Stimulated activated memory B cell treated with anti-CD40 and anti-IgM and Interleukin-4, amounts not matched to agents 10 μg/mL and 1 μg/mL and 100 μg/mL, for 72 hours (primary cell): Measurements from ENCODE around the gene CSNK1G3.
A peak's percentile ranks its signal among the peaks of the same experiment; 100 is the strongest.

Experiments
- ATAC-seq: fragments of 150-1000 bp; cut with Tn5 transposase; 2 replicates; pipeline ENCODE4 v1.10.0; 2021
- H3K27ac Mint-ChIP-seq: one replicate; pipeline ENCODE4 v1.8.0; 2022; ENCODE audit warnings: mild to moderate bottlenecking, mixed read lengths
- H3K27me3 Mint-ChIP-seq: one replicate; pipeline ENCODE4 v1.8.0; 2022; ENCODE audit warnings: mixed read lengths
- H3K36me3 Mint-ChIP-seq: one replicate; pipeline ENCODE4 v1.8.0; 2022; ENCODE audit warnings: mixed read lengths
- H3K4me1 Mint-ChIP-seq: one replicate; pipeline ENCODE4 v1.8.0; 2022; ENCODE audit warnings: mixed read lengths
- H3K4me3 Mint-ChIP-seq: one replicate; pipeline ENCODE4 v1.8.0; 2022; ENCODE audit warnings: mild to moderate bottlenecking, moderate library complexity, mixed read lengths
- H3K9me3 Mint-ChIP-seq: one replicate; pipeline ENCODE4 v1.8.0; 2022; ENCODE audit warnings: mixed read lengths

The CSNK1G3 gene

GRCh38 chr5:123502120-123502519, 9.9 kb upstream of the CSNK1G3 start:
- Mint-ChIP-seq H3K9me3 (no peaks in the 10 kb centered on the region), H3K4me3 (no peak overlapping the region), H3K27me3 (no peaks in the 10 kb centered on the region), H3K27ac (no peak overlapping the region), H3K4me1 (no peaks in the 10 kb centered on the region), H3K36me3 (no peaks in the 10 kb centered on the region)
- no peak for ATAC-seq

DNA sequence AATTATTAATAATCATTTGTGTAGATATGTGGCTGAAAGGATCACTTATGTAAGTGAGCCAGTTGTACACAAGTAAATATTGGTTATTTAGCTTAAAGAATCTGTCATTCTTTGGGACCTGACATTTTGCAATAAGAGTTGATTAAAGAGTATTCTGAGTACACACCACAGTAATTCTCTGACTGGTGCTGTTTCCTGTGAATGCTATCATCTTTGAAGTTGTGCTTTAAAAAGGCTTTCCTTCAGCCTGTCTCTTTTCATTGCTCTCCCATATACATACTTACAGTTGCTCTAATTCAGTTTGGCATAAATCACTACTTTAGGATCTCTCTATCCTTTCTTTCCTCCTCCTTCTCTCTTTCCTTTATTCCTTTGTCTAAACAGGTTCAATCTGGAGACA, 8.7 kb upstream of the CSNK1G3 start:
- H3K27ac Mint-ChIP-seq: no peak overlapping the region
- H3K9me3 Mint-ChIP-seq: no peaks in the 10 kb centered on the region
- no peaks in the 10 kb centered on the region for H3K4me1 Mint-ChIP-seq
- ATAC-seq: no peak
- H3K27me3 Mint-ChIP-seq: no peaks in the 10 kb centered on the region
- H3K36me3 Mint-ChIP-seq: no peaks in the 10 kb centered on the region
- H3K4me3 Mint-ChIP-seq: no peak overlapping the region

- Mint-ChIP-seq H3K36me3 (no peaks in the 10 kb centered on the region), H3K27me3 (no peaks in the 10 kb centered on the region), H3K9me3 (no peaks in the 10 kb centered on the region), H3K27ac (no peak overlapping the region), H3K4me1 (no peaks in the 10 kb centered on the region), H3K4me3 (no peak overlapping the region)
- ATAC-seq: no peak
Measured at GRCh38 chr5:123505633-123506032, 6.3 kb upstream of the CSNK1G3 start.

DNA sequence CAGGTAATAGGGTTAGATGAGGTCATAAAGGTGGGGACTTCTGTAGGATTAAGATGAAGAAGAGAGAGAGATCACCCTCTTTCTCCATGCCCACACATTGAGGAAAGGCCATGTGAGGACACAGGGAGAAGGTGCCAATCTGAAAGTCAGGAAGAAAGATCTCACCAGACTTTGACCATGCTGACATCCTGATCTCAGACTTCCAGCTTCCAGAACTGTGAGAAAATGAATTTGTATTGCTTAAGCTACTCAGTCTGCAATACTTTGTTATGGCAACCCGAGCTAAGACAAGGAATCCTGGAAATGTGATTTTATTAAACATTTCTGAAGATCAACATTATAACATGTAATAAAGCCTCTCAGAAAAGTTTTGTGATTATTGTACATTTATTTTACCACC, 3.5 kb upstream of the CSNK1G3 start:
- H3K36me3 Mint-ChIP-seq: no peaks in the 10 kb centered on the region

GRCh38 chr5:123511290-123511647, 708 bp upstream of the CSNK1G3 start:
- H3K27me3 Mint-ChIP-seq: no peaks in the 10 kb centered on the region
- H3K36me3 Mint-ChIP-seq: no peaks in the 10 kb centered on the region
- H3K4me3 Mint-ChIP-seq: peak overlapping the region; percentile 90
- peak overlapping the region; percentile 98 for H3K27ac Mint-ChIP-seq
- H3K9me3 Mint-ChIP-seq: no peaks in the 10 kb centered on the region
- H3K4me1 Mint-ChIP-seq: peaks cover 43% of the 10 kb centered on the region
- ATAC-seq: no peak

More for the DNA sequence above, 3.5 kb upstream of the CSNK1G3 start:
- no peak for ATAC-seq
- Mint-ChIP-seq H3K9me3 (no peaks in the 10 kb centered on the region), H3K4me3 (no peak overlapping the region), H3K27ac (no peak overlapping the region), H3K4me1 (peaks cover 16% of the 10 kb centered on the region), H3K27me3 (no peaks in the 10 kb centered on the region)

- Mint-ChIP-seq H3K4me1 (peaks cover 54% of the 10 kb centered on the region), H3K9me3 (no peaks in the 10 kb centered on the region), H3K4me3 (peak overlapping the region; percentile 96), H3K27ac (peak overlapping the region; percentile 98), H3K27me3 (no peaks in the 10 kb centered on the region), H3K36me3 (no peaks in the 10 kb centered on the region)
- peak; percentile 59 for ATAC-seq
Measured at GRCh38 chr5:123512611-123513461, 859 bp downstream of the CSNK1G3 start.

- H3K27me3 Mint-ChIP-seq: no peaks in the 10 kb centered on the region
Measured at GRCh38 chr5:123514615-123515355, 2.8 kb downstream of the CSNK1G3 start.

DNA sequence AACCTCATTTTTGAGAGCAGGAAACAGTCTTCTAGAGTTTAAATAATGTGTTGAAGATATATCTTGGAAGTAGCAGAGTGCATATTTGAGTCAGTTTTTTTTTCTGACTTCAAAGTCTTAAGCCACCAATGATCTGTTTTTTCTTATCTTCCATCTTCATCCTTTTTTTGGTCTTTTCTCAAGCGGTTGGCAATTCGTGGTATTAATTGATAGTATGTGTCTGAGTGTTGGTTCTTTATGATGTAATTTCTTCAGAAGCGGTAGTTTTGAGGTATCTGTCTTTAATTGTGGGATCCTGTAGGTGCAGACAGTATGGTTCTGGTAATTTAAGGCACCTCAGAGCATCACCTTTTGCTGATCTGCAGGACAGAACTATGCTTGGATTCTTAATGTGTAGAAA, 3.9 kb downstream of the CSNK1G3 start:
- Mint-ChIP-seq H3K4me3 (no peak overlapping the region), H3K27me3 (no peaks in the 10 kb centered on the region), H3K4me1 (peaks cover 75% of the 10 kb centered on the region), H3K27ac (peak overlapping the region; percentile 13), H3K36me3 (peaks cover 6% of the 10 kb centered on the region), H3K9me3 (peaks cover 3% of the 10 kb centered on the region)
- no peak for ATAC-seq

More at GRCh38 chr5:123514615-123515355, 2.8 kb downstream of the CSNK1G3 start:
- no peak for ATAC-seq
- peak overlapping the region; percentile 28 for H3K27ac Mint-ChIP-seq
- peaks cover 6% of the 10 kb centered on the region for H3K36me3 Mint-ChIP-seq
- H3K4me1 Mint-ChIP-seq: peaks cover 72% of the 10 kb centered on the region
- peaks cover 3% of the 10 kb centered on the region for H3K9me3 Mint-ChIP-seq
- H3K4me3 Mint-ChIP-seq: peak overlapping the region; percentile 22

- Mint-ChIP-seq H3K27ac (peak overlapping the region; percentile 47), H3K4me3 (peak overlapping the region; percentile 26), H3K4me1 (peaks cover 74% of the 10 kb centered on the region), H3K36me3 (peaks cover 6% of the 10 kb centered on the region), H3K27me3 (no peaks in the 10 kb centered on the region), H3K9me3 (peaks cover 3% of the 10 kb centered on the region)
- no peak for ATAC-seq
Measured at GRCh38 chr5:123517476-123517875, 5.5 kb downstream of the CSNK1G3 start.

- peak; percentile 56 for ATAC-seq
- Mint-ChIP-seq H3K27me3 (no peaks in the 10 kb centered on the region), H3K36me3 (peaks cover 6% of the 10 kb centered on the region), H3K4me3 (no peak overlapping the region), H3K4me1 (peaks cover 71% of the 10 kb centered on the region), H3K9me3 (peaks cover 3% of the 10 kb centered on the region), H3K27ac (peak overlapping the region; percentile 50)
Measured at GRCh38 chr5:123518111-123518510, 6.1 kb downstream of the CSNK1G3 start.

DNA sequence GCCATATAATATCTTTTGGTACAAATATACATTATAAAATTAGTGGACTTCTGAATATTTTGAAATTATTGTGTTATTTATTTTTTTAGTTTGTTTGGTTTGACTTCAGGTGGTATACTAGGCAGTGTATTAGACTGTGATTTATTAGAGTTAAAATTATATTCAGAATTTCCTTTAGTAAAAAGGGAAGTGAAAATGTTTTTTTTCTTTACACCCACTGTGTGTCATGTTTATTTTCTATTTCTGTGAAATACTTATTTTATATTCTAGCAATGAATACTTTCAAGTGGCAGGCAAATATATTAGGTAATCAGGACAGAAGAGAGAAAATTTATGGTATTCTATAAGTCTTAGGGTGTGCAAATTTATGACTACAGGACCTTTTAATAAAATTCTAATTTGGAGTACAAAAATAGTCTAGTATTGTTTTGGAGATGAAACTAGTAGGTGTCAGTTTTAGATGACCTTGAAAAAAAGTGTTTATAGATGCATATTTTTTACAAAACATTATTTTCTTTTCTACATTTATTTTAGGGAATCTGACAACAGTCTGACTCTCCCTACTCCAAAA, 8.8 kb downstream of the CSNK1G3 start:
- Mint-ChIP-seq H3K4me1 (peaks cover 63% of the 10 kb centered on the region), H3K4me3 (no peak overlapping the region), H3K27me3 (no peaks in the 10 kb centered on the region)

DNA sequence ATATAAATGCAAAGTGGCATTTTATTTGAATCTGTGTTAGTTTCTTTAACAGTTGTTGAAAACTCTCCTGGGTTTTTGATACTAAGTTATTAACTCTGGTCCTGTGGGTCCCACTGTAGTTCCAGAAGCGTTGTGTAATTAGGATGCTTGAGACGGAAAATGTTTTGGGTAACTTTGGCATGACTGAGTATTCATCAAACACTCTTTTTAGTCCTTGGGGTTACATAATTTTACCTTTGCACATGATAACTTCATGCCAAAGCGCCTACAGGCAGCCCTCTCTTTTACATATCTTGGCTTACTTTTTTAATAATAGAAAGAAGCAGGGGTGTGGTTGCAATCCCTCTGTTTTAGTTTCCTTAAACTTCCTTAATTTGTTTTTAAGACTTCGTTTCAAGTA, 12.2 kb downstream of the CSNK1G3 start:
- peaks cover 4% of the 10 kb centered on the region for H3K36me3 Mint-ChIP-seq
- no peaks in the 10 kb centered on the region for H3K27me3 Mint-ChIP-seq
- peak overlapping the region; percentile 58 for H3K27ac Mint-ChIP-seq
- no peak overlapping the region for H3K4me3 Mint-ChIP-seq
- H3K4me1 Mint-ChIP-seq: peaks cover 62% of the 10 kb centered on the region
- no peaks in the 10 kb centered on the region for H3K9me3 Mint-ChIP-seq
- ATAC-seq: no peak

More for the DNA sequence above, 8.8 kb downstream of the CSNK1G3 start:
- Mint-ChIP-seq H3K36me3 (peaks cover 6% of the 10 kb centered on the region), H3K9me3 (peaks cover 3% of the 10 kb centered on the region), H3K27ac (peak overlapping the region; percentile 50)
- ATAC-seq: peak; percentile 57

GRCh38 chr5:123527190-123527589, 15.2 kb downstream of the CSNK1G3 start:
- peaks cover 52% of the 10 kb centered on the region for H3K4me1 Mint-ChIP-seq
- ATAC-seq: no peak
- H3K27ac Mint-ChIP-seq: no peak overlapping the region
- no peaks in the 10 kb centered on the region for H3K9me3 Mint-ChIP-seq
- no peak overlapping the region for H3K4me3 Mint-ChIP-seq
- no peaks in the 10 kb centered on the region for H3K27me3 Mint-ChIP-seq
- peaks cover 10% of the 10 kb centered on the region for H3K36me3 Mint-ChIP-seq

GRCh38 chr5:123528065-123528464, 16.1 kb downstream of the CSNK1G3 start:
- Mint-ChIP-seq H3K27ac (no peak overlapping the region), H3K9me3 (no peaks in the 10 kb centered on the region), H3K4me3 (no peak overlapping the region), H3K36me3 (peaks cover 10% of the 10 kb centered on the region), H3K4me1 (peaks cover 52% of the 10 kb centered on the region), H3K27me3 (no peaks in the 10 kb centered on the region)
- no peak for ATAC-seq

DNA sequence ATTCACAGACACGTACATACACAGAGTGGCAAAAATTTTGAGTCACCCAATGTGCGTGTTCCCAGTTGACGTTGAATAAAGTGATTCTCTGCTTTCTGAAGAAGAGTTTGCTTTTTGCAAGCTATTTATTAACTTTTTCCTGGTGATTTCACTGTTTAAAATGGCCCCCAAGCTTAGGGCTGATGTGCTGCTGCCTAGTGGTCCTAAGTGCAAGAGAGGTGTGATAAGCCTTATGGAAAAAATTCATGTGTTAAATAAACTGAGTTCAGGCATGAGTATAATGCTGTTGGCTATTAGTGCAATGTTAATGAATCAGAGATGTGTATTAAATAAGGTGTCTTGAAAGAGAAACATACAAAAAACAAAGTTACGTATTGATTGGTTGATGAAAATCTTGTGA, 16.9 kb downstream of the CSNK1G3 start:
- Mint-ChIP-seq H3K4me1 (peaks cover 50% of the 10 kb centered on the region), H3K4me3 (no peak overlapping the region), H3K36me3 (peaks cover 10% of the 10 kb centered on the region), H3K27me3 (no peaks in the 10 kb centered on the region), H3K9me3 (no peaks in the 10 kb centered on the region), H3K27ac (no peak overlapping the region)
- ATAC-seq: no peak
